ENCODE measurements around the gene HIVEP1.

HIVEP1 gene

DNA sequence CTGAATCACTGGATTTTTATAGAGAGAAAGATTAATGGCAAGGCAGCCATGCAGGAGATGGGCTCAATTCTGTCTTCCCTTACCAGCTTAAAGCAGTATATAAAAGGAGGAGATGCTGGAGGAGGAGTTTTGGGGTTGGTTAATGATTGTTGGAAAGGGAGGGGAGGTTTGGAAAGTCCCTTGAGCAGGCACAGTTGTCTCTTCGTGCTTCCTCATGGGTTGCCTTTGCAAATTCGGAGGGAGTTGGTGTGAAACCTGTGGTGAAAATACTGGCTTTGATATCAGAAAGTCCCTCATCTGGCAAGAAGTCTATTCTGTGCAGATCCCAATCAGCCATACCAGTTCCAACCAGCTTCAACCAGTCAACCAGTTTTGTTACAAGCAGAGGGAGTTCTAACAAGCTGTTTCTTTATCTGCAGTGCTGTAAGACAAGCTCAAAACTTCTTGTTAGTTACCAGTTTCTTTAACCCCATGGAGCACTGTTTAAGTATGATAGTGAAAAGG is 107.0 kb downstream of the HIVEP1 start:
- DNase-seq (ENCODE audit: extremely low spot score), result no peak
- TF ChIP-seq ARNT (IDR thresholded peaks at IDR 0.05), result no peak
- TF ChIP-seq ELF4 (IDR thresholded peaks at IDR 0.05), result no peak
- TF ChIP-seq, protein P1, sequence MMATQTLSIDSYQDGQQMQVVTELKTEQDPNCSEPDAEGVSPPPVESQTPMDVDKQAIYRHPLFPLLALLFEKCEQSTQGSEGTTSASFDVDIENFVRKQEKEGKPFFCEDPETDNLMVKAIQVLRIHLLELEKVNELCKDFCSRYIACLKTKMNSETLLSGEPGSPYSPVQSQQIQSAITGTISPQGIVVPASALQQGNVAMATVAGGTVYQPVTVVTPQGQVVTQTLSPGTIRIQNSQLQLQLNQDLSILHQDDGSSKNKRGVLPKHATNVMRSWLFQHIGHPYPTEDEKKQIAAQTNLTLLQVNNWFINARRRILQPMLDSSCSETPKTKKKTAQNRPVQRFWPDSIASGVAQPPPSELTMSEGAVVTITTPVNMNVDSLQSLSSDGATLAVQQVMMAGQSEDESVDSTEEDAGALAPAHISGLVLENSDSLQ (IDR thresholded peaks at IDR 0.05), result no peak
- TF ChIP-seq FOXK2 (IDR thresholded peaks at IDR 0.05), result no peak
- TF ChIP-seq FOXM1 (IDR thresholded peaks at IDR 0.05; ENCODE audit: borderline replicate concordance), result no peak
- no peak for TF ChIP-seq L3MBTL2 (conservative IDR thresholded peaks at IDR 0.05)
- TF ChIP-seq BHLHE40 (IDR thresholded peaks at IDR 0.05; ENCODE audit: borderline replicate concordance), result no peak
- TF ChIP-seq NFRKB (IDR thresholded peaks at IDR 0.05), result no peak
- no peak for TF ChIP-seq HDGF (IDR thresholded peaks at IDR 0.05; ENCODE audit: borderline replicate concordance)
- ChIA-PET CTCF (no interaction called here), POLR2A (no interaction called here)

DNA sequence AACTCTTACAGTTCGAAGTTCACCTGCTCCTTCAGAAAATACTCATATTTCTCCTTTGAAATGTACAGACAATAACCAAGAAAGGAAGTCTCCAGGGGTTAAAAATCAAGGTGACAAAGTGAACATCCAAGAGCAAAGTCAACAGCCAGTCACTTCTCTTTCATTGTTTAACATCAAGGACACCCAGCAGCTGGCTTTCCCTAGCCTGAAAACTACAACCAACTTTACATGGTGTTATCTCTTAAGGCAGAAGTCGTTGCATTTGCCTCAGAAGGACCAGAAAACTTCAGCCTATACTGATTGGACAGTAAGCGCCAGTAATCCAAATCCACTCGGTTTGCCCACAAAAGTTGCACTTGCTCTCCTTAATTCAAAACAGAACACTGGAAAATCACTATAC is 113.3 kb downstream of the HIVEP1 start:
- DNase-seq (ENCODE audit: extremely low spot score), result no peak
- ChIA-PET CTCF (no interaction called here), POLR2A (no interaction called here)
- no peak for TF ChIP-seq ARNT (IDR thresholded peaks at IDR 0.05)
- TF ChIP-seq, protein P1 (IDR thresholded peaks at IDR 0.05), result no peak
- no peak for TF ChIP-seq LEF1 (IDR thresholded peaks at IDR 0.05; ENCODE audit: borderline replicate concordance)
- no peak for TF ChIP-seq SUZ12 (IDR thresholded peaks at IDR 0.05)
- no peak for TF ChIP-seq HDGF (IDR thresholded peaks at IDR 0.05; ENCODE audit: borderline replicate concordance)
- TF ChIP-seq BHLHE40 (IDR thresholded peaks at IDR 0.05; ENCODE audit: borderline replicate concordance), result no peak
- no peak for TF ChIP-seq FOXA1 (IDR thresholded peaks at IDR 0.05)
- no peak for TF ChIP-seq NFRKB (IDR thresholded peaks at IDR 0.05)
- no peak for TF ChIP-seq CTBP1 (IDR thresholded peaks at IDR 0.05; ENCODE audit: borderline replicate concordance)
- no peak for TF ChIP-seq L3MBTL2 (conservative IDR thresholded peaks at IDR 0.05)
- TF ChIP-seq ZNF384 (IDR thresholded peaks at IDR 0.05), result no peak
- no peak for TF ChIP-seq FOXM1 (IDR thresholded peaks at IDR 0.05; ENCODE audit: borderline replicate concordance)
- TF ChIP-seq TARDBP (IDR thresholded peaks at IDR 0.05), result no peak
- TF ChIP-seq ELF4 (IDR thresholded peaks at IDR 0.05), result no peak
- no peak for TF ChIP-seq SP1 (IDR thresholded peaks at IDR 0.05)

DNA sequence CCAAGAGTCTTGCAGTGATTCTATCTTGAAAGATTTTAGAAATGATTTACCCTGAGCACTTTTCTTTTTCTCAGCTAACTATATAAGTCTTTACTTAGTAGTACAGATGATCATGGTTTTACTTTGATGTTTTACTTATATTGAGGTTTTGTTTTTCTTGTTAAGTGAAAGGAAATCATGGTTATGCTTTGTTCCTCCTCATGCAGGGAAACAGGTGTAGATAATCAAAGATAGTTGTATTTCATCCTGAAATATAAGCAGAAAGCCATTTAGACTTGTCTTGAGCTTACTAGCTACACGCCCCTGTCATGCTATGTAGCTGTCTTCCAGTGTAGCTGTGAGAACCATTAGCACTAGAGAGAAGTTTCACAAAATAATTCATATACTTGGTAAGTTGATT is 113.9 kb downstream of the HIVEP1 start:
- TF ChIP-seq NFRKB (IDR thresholded peaks at IDR 0.05) (no peak), FOXA1 (IDR thresholded peaks at IDR 0.05) (no peak), SUZ12 (IDR thresholded peaks at IDR 0.05) (no peak), ZNF384 (IDR thresholded peaks at IDR 0.05) (no peak), L3MBTL2 (conservative IDR thresholded peaks at IDR 0.05) (no peak), BHLHE40 (IDR thresholded peaks at IDR 0.05; ENCODE audit: borderline replicate concordance) (no peak), SP1 (IDR thresholded peaks at IDR 0.05) (no peak), HDGF (IDR thresholded peaks at IDR 0.05; ENCODE audit: borderline replicate concordance) (no peak), FOXK2 (IDR thresholded peaks at IDR 0.05) (no peak), TARDBP (IDR thresholded peaks at IDR 0.05) (no peak), ELF4 (IDR thresholded peaks at IDR 0.05) (no peak), FOXM1 (IDR thresholded peaks at IDR 0.05; ENCODE audit: borderline replicate concordance) (no peak)
- TF ChIP-seq, protein P1 (IDR thresholded peaks at IDR 0.05), result no peak
- ChIA-PET POLR2A (no interaction called here), CTCF (no interaction called here)
- DNase-seq (ENCODE audit: extremely low spot score), result no peak

DNA sequence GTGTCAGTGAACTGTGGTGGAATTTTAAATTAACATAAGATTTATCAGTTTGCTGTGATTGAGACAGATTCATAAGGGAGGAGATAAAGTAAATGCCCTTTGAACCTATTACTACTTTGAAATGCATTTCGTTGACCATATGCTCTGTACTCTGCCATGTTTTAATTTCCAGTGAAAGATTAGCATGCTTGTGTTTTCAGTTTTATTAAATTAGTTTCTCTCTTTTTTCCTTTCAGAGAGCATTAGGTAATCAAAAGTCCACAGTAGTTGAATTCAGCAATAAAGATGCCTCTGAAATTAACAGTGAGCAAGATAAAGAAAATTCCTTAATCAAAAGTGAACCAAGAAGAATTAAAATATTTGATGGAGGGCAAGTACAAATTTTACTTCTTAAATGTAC is 117.4 kb downstream of the HIVEP1 start:
- POLR2A ChIA-PET, result no interaction called here
- CTCF ChIA-PET, result no interaction called here
- no peak for DNase-seq (ENCODE audit: extremely low spot score)
- TF ChIP-seq TARDBP (IDR thresholded peaks at IDR 0.05) (no peak), SUZ12 (IDR thresholded peaks at IDR 0.05) (no peak), FOXK2 (IDR thresholded peaks at IDR 0.05) (no peak), L3MBTL2 (conservative IDR thresholded peaks at IDR 0.05) (no peak)

DNA sequence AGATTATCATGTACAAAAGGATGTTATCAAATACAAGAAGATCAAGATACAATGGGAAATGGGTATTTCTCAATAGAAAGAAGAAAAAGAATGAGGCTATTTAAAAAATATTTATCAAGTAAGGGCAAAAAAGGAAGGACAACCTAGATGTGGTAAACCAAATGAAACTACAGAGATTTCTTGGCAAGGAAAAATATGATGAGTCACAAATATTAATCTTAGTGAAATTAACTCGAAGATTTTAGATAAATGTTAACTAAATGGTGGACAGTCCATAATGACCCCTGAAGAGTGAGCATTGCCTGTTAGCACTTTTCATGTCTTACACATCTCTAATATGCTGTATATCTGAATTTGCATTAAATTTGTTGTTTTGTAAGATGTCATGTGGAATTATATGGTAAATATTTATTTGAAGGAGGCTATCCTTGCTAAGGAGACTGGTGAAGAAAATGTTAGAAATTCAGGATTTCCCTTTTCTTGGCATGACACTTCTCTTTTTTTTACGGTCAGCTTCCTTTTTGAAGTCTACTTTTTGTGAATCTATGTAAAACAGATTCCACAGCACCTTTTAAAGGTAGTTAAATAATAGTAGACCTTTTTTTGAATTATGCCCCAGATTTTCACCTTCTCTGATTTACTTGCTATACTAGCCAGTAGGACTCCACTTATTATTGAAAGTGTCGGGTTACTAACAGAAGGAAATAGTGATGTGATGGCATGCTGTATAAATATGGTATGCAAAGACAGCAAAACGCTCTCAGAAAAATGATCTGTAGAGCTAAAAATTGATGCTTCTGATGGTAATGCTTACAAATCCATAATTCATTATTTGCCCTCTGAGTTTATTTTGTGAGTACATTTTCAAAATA is 120.5 kb downstream of the HIVEP1 start:
- TF ChIP-seq SUZ12 (IDR thresholded peaks at IDR 0.05) (no peak), FOXM1 (IDR thresholded peaks at IDR 0.05; ENCODE audit: borderline replicate concordance) (no peak), L3MBTL2 (conservative IDR thresholded peaks at IDR 0.05) (no peak), ELF4 (IDR thresholded peaks at IDR 0.05) (no peak), BHLHE40 (IDR thresholded peaks at IDR 0.05; ENCODE audit: borderline replicate concordance) (no peak), FOXK2 (IDR thresholded peaks at IDR 0.05) (no peak), LEF1 (IDR thresholded peaks at IDR 0.05; ENCODE audit: borderline replicate concordance) (no peak), NFRKB (IDR thresholded peaks at IDR 0.05) (no peak), TARDBP (IDR thresholded peaks at IDR 0.05) (no peak), CTBP1 (IDR thresholded peaks at IDR 0.05; ENCODE audit: borderline replicate concordance) (no peak), HDGF (IDR thresholded peaks at IDR 0.05; ENCODE audit: borderline replicate concordance) (no peak), SP1 (IDR thresholded peaks at IDR 0.05) (no peak), ARNT (IDR thresholded peaks at IDR 0.05) (no peak), ZNF384 (IDR thresholded peaks at IDR 0.05) (no peak), FOXA1 (IDR thresholded peaks at IDR 0.05) (no peak)
- TF ChIP-seq, protein P1 (IDR thresholded peaks at IDR 0.05), result no peak
- CTCF ChIA-PET, result no interaction called here
- POLR2A ChIA-PET, result no interaction called here
- no peak for DNase-seq (ENCODE audit: extremely low spot score)
